Effector CD8-positive, alpha-beta T cell (primary cell): ENCODE data around the gene GREB1.

Source experiments
- DNase-seq: peaks from one replicate; lab custom pipeline; 2025; lab: John Stamatoyannopoulos, UW

The GREB1 gene

DNA sequence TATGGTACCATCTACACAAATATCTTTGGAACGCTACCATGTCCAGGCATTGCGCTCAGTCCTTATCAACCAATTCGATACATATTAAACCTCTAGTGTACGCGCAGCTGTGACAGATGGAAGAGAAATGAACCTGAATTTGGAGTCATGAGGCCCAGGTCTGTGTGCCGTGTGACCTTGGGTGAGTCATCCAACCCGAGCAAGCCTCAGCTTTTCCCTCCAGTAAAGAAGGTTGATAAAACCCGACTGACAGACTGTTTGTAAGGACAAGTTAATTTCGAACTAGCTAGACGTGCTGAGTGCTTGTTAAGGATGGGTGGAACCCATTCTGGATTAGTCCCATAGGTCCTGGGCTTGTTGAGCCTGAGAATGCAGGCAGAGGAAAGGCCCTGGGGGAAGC is 28.2 kb downstream of the GREB1 start:
- DNase-seq: no peak

DNA sequence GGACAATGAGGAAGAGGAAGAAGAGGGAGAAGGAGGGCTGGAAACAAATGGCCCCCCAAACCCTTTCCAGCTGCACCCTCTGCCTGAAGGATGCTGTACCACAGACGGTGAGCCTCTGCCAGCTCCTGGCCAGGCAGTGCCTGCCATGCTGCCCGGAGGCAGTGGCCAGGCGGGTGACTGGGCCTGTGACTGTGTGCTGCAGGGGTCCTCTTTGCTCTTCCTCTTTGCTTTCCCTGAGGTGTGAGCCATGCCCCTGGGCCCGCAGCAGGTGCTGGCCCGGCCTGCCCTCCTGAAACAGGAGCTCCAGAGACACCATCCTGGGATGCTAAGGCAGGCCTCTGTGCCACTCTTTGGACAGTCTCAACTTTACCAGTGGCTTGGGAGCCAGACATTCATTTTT is 28.6 kb downstream of the GREB1 start:
- DNase-seq: no peak

DNA sequence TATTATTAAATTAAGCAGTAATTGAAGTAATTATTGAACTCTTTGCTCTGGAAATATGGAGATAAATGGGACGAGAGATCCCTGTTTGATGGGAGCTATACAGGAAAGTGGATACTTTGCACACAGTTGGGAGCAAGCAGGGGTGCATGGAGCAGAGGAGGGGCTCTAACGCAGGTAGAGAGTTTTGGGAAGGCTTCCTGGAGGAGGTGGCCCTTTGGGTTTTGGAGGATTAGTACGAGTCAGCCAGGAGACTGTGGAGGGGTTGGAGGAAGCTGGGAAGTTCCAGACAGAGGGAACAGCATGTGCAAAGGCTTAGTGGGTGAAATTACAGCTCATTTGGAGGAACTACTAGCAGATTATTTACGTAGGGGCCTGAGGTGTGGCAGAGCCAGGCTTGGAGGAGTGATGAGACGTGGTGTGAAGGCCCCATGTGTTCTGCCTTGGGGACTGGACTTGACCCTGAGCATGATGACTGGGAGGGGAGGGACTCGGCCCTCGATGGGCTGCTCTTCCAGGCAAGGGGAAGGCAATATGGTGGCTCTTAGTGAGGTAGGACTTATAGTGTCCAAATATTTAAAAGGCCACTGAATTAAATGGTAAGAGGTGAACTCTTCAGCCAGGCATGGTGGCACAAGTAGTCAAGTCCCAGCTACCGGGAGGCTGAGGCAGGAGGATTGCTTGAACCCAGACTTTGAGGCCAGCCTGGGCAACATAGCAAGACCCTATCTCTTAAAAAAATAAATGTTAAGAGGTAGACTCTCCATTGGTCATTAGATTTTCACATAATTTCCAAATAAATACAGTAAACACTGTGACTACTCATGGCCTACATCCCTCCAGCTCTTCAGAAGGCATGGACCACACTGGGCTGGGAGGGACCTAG is 30.2 kb downstream of the GREB1 start:
- no peak for DNase-seq

- DNase-seq: no peak
Observed at GRCh38 chr2:11564816-11565567, 31.1 kb downstream of the GREB1 start.

- DNase-seq: no peak
Observed at GRCh38 chr2:11566383-11566782, 32.5 kb downstream of the GREB1 start.

- DNase-seq: no peak
Observed at GRCh38 chr2:11567631-11568031, 33.8 kb downstream of the GREB1 start.

GRCh38 chr2:11568436-11568835 is 34.6 kb downstream of the GREB1 start:
- DNase-seq: no peak

GRCh38 chr2:11569636-11570035 is 35.8 kb downstream of the GREB1 start:
- DNase-seq: no peak

GRCh38 chr2:11571170-11571569 is 37.3 kb downstream of the GREB1 start:
- no peak for DNase-seq

GRCh38 chr2:11572996-11573395 is 39.2 kb downstream of the GREB1 start:
- DNase-seq: no peak

DNA sequence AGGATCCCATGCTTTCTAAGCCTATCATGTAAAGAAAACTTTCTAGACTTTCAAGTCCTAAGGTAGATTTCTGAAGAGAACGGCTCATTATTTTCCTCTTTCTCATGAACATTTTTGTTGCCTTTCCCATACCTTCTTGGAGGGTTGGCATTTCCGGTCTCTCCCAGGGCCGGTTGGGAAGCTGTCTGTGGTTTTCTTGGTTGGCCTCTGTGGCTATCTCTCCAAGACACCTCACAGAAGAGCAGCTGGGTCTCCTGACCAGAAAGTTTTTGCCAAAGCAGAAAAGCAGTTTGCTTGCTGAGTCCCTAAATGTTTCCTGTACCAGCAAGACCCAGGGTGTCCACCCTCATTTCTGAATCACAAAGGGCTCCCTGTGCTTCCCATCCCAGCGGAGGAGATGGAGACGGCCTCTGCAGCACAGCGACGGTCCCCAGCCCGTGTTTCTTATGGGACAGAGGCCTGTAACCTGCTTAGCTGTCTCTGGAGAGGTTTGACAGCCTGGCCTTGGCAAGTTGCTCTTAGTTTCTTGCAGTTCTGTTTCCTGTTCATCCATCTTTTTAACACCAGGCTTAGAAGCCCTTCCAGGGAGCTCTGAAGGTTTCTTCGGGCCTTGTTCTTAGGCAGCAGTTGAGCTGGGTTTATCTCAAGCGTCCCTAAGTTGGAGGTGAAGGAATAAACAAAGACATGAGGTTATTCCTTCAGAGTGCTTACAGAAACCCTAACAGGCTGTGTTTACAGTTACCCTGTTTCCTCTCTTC is 39.8 kb downstream of the GREB1 start:
- DNase-seq: no peak

DNA sequence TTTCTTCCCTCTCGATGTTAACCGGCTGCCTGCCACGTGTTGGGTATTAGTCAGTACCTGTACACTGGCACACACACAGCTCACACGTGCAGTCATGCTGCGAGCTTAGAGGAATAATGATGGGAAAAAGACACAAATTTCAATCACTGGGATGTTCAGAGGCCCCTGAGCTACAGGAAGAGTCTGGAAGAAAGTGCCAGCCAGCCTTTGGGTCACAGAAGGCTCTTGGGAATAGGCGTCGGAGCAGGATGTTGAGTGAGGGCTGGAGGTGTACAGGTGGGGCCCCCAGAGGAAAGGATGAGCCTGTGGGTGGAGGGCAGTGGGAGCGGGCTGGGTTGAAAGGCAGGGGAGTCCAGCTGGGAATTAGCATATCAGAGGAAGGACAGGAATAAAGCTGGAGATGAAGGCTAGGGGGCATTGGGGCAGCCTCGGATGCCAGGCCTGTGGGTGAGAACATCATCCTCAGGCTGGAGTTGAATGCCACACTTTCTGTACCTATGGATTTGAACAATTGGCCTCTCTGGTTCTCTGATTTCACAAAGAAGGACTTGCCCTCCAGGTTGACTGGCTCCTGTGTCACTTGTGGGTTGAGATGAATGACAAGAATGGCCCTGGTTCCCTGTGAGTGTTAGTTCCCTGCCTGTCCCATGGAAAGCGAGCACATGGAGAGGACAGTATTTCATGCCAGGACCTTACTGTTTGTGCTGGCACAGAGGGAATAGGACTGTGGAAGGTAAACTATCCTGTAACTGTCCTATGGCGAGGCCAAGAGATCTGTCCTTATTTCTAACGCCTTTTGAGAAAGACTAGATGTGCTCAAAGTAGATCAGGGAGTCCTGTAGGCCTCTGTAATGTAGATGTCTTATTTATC is 40.6 kb downstream of the GREB1 start:
- DNase-seq: no peak

DNA sequence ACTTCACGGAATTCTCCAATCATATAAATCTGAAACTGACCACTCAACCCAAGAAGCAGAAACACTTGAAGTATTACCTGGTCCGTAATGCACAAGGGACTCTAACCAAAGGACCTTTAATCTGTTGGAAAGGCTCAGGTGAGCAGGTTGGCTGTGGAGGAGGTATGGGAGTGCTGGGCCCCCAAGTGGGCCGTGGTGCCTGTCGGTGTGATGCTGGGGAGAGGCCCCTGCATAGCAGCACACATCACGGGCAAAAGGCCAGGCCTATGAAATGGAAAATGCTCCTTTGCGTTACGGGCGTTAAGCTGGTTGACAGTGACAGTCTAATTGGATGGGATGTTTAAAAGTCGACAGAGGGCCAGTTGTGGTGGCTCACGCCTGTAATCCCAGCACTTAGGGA is 42.6 kb downstream of the GREB1 start:
- DNase-seq: no peak

DNA sequence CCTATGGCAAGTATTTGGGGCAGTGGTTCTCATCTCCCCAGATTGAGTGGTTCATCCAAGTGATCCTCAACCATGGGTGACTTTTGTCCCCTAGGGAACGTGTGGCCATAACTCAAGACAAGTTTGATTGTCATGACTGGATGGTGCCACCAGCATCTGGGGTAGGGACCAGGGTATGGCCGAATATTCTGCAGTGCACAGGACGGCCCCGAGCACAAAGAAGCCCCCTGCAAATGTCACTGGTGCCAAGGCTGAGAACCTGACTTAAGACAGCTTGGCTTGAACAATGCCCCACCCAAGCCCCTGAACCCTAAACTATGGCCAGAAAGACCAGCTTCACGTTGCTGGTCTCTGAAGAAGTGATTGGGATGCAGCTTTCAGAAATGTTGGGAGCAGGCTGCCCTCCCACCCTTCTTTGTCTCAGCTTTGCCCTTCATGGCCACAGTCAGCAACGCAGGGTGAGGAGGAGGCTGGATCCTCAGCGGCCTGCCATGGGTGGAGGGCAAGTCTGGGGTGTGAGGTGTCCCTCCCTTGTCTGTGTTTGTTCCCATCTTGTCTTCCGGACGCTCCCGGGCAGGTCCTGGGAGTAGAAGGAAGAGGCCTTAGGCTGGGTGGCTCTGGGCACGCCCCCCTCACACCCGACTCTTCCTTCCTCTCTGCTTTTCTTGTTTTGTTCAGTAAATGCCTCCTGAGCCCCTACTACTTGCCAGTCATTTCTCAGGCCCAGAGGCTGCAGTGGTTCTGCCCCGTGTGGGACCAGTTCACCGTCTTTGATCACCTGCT is 43.4 kb downstream of the GREB1 start:
- no peak for DNase-seq

DNA sequence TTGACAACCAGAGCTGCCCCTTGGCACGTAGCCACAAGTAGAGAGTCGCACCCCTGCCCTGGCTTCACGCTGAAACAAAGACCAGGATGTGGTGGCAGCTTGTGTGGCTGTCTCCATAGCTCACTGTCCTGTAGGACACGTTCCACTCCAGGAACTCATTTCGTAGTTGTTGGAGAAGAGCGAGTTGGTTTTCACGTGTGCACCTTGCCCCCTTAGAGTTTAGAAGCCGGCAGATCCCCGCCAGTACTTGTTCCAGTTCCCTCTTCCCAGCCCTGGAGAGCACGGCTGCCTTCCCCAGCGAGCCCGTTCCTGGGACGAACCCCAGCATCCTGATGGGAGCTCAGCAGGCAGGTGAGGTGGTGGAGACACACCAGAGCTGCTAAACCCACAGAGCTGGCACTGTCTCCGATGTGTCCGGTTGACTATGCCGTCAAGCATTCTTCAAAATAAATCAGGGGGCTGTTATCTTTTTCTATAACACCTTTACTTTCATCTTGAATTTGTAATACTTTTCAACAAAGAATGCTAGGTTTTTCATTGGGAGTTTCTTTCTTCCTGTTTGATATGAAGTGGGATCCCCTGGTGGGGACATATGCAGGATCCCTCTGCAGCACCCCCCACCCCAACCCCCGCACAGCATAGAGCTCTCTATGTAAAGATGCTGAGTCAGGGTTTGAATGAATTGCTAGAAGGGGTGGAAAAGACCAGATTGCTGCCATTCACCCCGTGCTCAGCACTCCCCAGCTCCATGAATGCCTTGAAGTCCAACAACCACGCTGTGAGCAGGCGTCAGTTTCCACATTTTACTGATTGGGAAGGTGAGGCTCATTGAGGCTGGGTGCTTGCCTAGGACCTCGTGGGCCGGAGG is 44.5 kb downstream of the GREB1 start:
- no peak for DNase-seq

DNA sequence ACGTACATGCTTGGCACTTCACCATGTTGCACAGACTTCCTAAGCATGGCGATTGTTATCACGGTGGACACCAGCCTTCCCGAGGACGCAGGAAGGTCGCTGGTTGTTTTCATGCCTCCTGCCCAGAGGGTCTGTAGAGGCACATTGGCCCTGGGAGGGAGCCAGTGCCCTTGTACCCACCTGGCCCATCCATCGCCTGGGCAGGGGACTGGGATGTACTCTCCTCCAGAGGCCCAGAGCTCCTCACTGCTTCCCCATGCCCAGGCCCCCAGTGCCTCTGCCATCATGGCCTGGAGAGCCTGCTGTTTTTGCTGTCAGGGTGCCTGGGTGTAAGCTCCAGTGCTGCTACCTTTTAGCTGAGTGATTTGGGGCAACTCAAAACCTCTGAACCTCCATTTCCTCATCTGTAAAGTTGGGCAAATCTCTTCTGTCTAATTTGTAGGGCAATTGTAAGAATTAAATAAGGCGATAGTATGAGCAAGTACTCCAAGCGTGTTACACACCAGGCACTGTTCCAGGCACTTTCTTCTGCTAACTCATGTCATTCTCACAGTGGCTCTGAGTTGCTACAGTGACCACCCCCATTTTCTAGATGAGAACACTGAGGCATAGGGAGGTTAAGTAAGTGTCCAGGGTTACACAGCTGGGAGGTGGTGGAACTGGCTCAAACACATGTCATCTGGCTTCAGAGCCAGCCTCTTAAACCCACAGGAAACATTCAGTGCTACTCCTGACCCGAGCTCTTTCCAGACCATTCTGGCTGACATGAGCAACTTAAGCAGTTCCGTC is 45.3 kb downstream of the GREB1 start:
- DNase-seq: no peak

DNA sequence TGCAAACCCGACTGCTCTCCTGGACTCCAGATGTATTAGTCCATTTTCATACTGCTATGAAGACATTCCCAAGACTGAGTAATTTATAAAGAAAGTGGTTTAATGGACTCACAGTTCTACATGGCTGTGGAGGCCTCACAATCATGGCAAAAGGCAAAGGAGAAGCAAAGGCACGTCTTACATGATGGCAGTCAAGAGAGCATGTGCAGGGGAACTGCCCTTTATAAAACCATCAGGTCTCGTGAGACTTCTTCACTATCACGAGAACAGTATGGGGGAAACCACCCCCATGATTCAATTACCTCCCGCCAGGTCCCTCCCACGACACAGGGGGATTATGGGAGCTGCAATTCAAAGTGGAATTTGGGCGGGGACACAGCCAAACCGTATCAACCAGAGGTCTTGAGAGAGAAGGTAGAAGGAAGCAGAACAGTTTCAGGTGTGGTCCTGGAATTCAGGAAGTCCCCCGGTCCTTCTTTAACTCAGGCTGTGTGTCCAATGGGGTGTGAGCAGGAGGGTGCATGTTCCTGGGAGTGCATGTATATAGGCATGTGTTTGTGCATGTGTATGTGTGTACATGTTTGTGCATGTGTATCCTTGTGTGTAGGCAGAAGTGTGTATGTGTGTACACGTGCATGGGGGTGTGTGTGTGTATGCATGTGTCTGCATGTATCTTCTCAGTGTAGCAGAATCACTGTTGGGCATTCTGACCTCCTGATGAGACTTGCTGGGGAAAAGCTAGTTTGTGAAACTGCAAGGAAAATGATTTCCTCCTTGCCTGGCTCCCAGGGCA is 46.2 kb downstream of the GREB1 start:
- no peak for DNase-seq

GRCh38 chr2:11580697-11581096 is 46.9 kb downstream of the GREB1 start:
- DNase-seq: no peak
